Prostate gland (tissue), 2 donors: ENCODE measurements around the gene NIT1. TPM values are rescaled to one million over a fixed set of nuclear protein-coding genes. Genes with fewer than 3 reads are reported as not detected.

ENCODE experiments used
- DNase-seq: peaks from one replicate; pipeline ENCODE4 v3.0.0-alpha.2; 2019; ENCODE audit warnings: low spot score
- H3K27ac ChIP-seq, 2 donors: fragments of 200-600 bp; sonication (generic); 2 replicates each; pipeline ENCODE4 v1.5.1; 2017 to 2019
- H3K27me3 ChIP-seq: fragments of 200-600 bp; sonication (generic); replicated peaks from 2 replicates; pipeline ENCODE4 v1.5.1; 2019; ENCODE audit not compliant: insufficient read depth
- H3K36me3 ChIP-seq, 2 donors: fragments of 200-600 bp; sonication (generic); 1 replicate in 1 of 2; 2 replicates in 1 of 2; pipeline versions ENCODE4 v1.5.1 to v1.8.1; 2017 to 2019
- H3K4me1 ChIP-seq: fragments of 200-600 bp; sonication (generic); replicated peaks from 2 replicates; pipeline ENCODE4 v1.5.1; 2019
- H3K4me3 ChIP-seq, 2 donors: fragments of 200-600 bp; sonication (generic); 2 replicates each; pipeline ENCODE4 v1.5.1; 2017 to 2019
- H3K9me3 ChIP-seq: fragments of 200-600 bp; sonication (generic); 2 replicates; pipeline ENCODE4 v1.5.1; 2017
- CTCF ChIP-seq, 4 experiments: fragments of 200-600 bp in 2 of 4; fragments of 450-650 bp in 2 of 4; sonication (generic) in 2 of 4; IDR thresholded peaks; 1 replicate in 3 of 4; 2 replicates in 1 of 4; pipeline ENCODE4 v1.5.1; 2016 to 2019; ENCODE audit warnings: antibody characterized with exemption in 4 of 4, mild to moderate bottlenecking in 2 of 4, moderate library complexity in 2 of 4
- POLR2A ChIP-seq: fragments of 450-650 bp; IDR thresholded peaks from one replicate; pipeline ENCODE4 v1.6.1; 2016; ENCODE audit warnings: antibody characterized with exemption, mild to moderate bottlenecking
- POLR2AphosphoS5 ChIP-seq: sonication (generic); formaldehyde crosslinking; IDR thresholded peaks from one replicate; pipeline ENCODE4 v1.6.1; 2017; ENCODE audit warnings: antibody characterized with exemption
- WGBS: methylation state at CpG from one replicate; pipeline ENCODE4 v1.1.5; 2018; 5-methylcytosine and 5-hydroxymethylcytosine counted together
- intact Hi-C: fragments of 100-400 bp; cut with DNase I; formaldehyde crosslinking; loops from one replicate; pipeline ENCODE4 v1.14.2; 2022
- total RNA-seq, 2 donors: library from RNA; depleted of rRNA; stranded (reverse); fragments of >200 nt; gene quantifications; one replicate each; pipeline ENCODE4 v1.1.0, GENCODE V29; 2016

NIT1 gene
- total RNA-seq, 2 donors from 2014 or later: 31.1 to 51.7 TPM

DNA sequence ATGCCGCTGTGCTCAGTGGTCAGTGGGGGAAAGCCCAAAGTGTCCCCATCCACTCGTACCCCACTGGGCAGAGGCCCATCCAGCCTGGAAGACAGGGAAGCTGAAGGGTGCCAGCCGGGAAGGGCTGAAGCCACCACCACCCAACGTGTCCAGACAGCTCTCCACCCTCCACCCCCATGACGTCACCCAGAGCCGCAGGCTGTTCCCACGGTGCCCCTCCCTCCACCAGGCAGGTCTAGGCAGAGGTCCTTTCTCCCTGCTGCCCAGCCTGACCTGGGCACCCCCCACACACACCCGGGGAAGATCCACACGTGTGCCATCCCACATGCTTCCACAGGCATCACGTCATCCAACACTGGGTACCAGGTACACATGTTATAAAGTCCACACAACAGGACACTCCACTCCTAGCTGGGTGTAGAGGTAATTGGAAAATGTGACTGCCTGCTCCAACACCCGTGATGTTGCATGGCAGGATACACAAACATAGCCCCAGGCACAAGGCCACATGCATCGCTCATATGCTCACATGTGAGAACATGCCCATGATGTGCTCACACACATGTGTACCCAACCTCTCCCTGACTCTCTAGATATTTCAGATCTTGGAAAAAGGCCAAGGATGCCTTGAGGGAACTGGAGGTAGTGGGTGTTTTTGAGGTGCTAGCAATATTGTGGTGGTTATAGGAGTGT is 43.1 kb upstream of the NIT1 start:
- no peaks in the 10 kb centered on the region for H3K36me3 ChIP-seq
- WGBS: 46% methylated on average over 12 of the region's 12 CpGs
- H3K27me3 ChIP-seq: no peaks in the 10 kb centered on the region
- H3K27ac ChIP-seq: no peak overlapping the region
- H3K9me3 ChIP-seq: no peaks in the 10 kb centered on the region
- TF ChIP-seq POLR2AphosphoS5: peak; percentile 20
- no peak for TF ChIP-seq CTCF (IDR thresholded peaks at IDR 0.05)
- H3K4me3 ChIP-seq: no peak overlapping the region
- peak; percentile 66 for DNase-seq
- H3K4me1 ChIP-seq: no peaks in the 10 kb centered on the region
- intact Hi-C loops: no loop called here

GRCh38 chr1:161076410-161076809 is 41.5 kb upstream of the NIT1 start:
- H3K27ac ChIP-seq: no peak overlapping the region
- H3K36me3 ChIP-seq: no peaks in the 10 kb centered on the region
- intact Hi-C loops: no loop called here
- no peak overlapping the region for H3K4me3 ChIP-seq
- no peak for TF ChIP-seq POLR2A
- TF ChIP-seq POLR2AphosphoS5: no peak
- TF ChIP-seq CTCF (IDR thresholded peaks at IDR 0.05): no peak
- H3K9me3 ChIP-seq: no peaks in the 10 kb centered on the region
- no peaks in the 10 kb centered on the region for H3K27me3 ChIP-seq
- no peak for DNase-seq
- no peaks in the 10 kb centered on the region for H3K4me1 ChIP-seq

GRCh38 chr1:161077426-161077825 is 40.5 kb upstream of the NIT1 start:
- Histone ChIP-seq H3K4me1 (no peaks in the 10 kb centered on the region), H3K9me3 (no peaks in the 10 kb centered on the region), H3K27ac (no peak overlapping the region), H3K4me3 (no peak overlapping the region), H3K27me3 (no peaks in the 10 kb centered on the region), H3K36me3 (no peaks in the 10 kb centered on the region)
- TF ChIP-seq POLR2AphosphoS5 (no peak), POLR2A (no peak), CTCF (IDR thresholded peaks at IDR 0.05) (no peak)
- DNase-seq: no peak
- 85% methylated on average over 9 of the region's 9 CpGs for WGBS
- intact Hi-C loops: no loop called here

GRCh38 chr1:161079436-161080110 is 38.3 kb upstream of the NIT1 start:
- TF ChIP-seq CTCF (IDR thresholded peaks at IDR 0.05) (no peak), POLR2AphosphoS5 (no peak), POLR2A (no peak)
- WGBS: 73% methylated on average over 41 of the region's 41 CpGs
- Histone ChIP-seq H3K9me3 (no peaks in the 10 kb centered on the region), H3K4me1 (peaks cover 6% of the 10 kb centered on the region), H3K27ac (no peak overlapping the region), H3K27me3 (no peaks in the 10 kb centered on the region), H3K4me3 (no peak overlapping the region), H3K36me3 (no peaks in the 10 kb centered on the region)
- intact Hi-C loops: no loop called here
- no peak for DNase-seq
